Measurements from ENCODE around the gene BTBD19. TPM values are rescaled to one million over a fixed set of nuclear protein-coding genes. Genes with fewer than 3 reads are reported as not detected.
A peak's percentile ranks its signal among the peaks of the same experiment; 100 is the strongest.
"Not testable (repeated sequence)": the region's sequence is repeated elsewhere in the genome, so short reads cannot be mapped to it uniquely, and the experiment has no call there.

The BTBD19 gene
- total and polyA plus RNA-seq, 2 donors from 2014 or later, result 3.2 to 16.5 TPM

GRCh38 chr1:44834328-44834727 lies 26.0 kb downstream of the BTBD19 start:
- Histone ChIP-seq H3K4me1 (ENCODE audit: control insufficient read depth in 2 of 3, insufficient read depth in 2 of 3, low read depth in 1 of 3, low read length in 3 of 3) (peaks cover 0 to 2% (median 0%) of the 10 kb centered on the region in 3 donors), H3K4me3 (ENCODE audit: low read length in 3 of 3) (no peak overlapping the region), H3K27ac (ENCODE audit: low read depth in 2 of 2, low read length in 2 of 2) (no peak overlapping the region), H3K36me3 (ENCODE audit: control insufficient read depth in 2 of 3, insufficient read depth in 3 of 3, low read length in 3 of 3) (no peaks in the 10 kb centered on the region), H3K9me3 (ENCODE audit: control insufficient read depth in 2 of 3, insufficient read depth in 1 of 3, low read length in 3 of 3) (no peaks in the 10 kb centered on the region), H3K9ac (ENCODE audit: low read length in 3 of 3) (no peak overlapping the region), H3K27me3 (ENCODE audit: control insufficient read depth, insufficient read depth, low read length) (no peaks in the 10 kb centered on the region)
- TF ChIP-seq CTCF (IDR thresholded peaks at IDR 0.05; ENCODE audit: borderline replicate concordance, extremely low read depth, insufficient read depth), result no peak
- no peak for FAIRE-seq
- DNase-seq, result no peak
- intact Hi-C loops (cut with DNase I), result loop anchor here (10.0 kb wide), 1 partner anchor 50 kb away; the partner anchor contains the start of gene BEST4

GRCh38 chr1:44835738-44836675 lies 27.7 kb downstream of the BTBD19 start:
- FAIRE-seq (no peak), DNase-seq (peak; percentile 86 to 91 (median 89))
- Histone ChIP-seq H3K36me3 (ENCODE audit: control insufficient read depth in 2 of 3, insufficient read depth in 3 of 3, low read length in 3 of 3) (no peaks in the 10 kb centered on the region), H3K4me3 (ENCODE audit: low read length in 3 of 3) (peak overlapping the region in 1 of 3 donors; percentile 17), H3K9me3 (ENCODE audit: control insufficient read depth in 2 of 3, insufficient read depth in 1 of 3, low read length in 3 of 3) (no peaks in the 10 kb centered on the region), H3K4me1 (ENCODE audit: control insufficient read depth in 2 of 3, insufficient read depth in 2 of 3, low read depth in 1 of 3, low read length in 3 of 3) (peaks cover 0 to 2% (median 0%) of the 10 kb centered on the region in 3 donors), H3K9ac (ENCODE audit: low read length in 3 of 3) (no peak overlapping the region), H3K27me3 (ENCODE audit: control insufficient read depth, insufficient read depth, low read length) (no peaks in the 10 kb centered on the region), H3K27ac (ENCODE audit: low read depth in 2 of 2, low read length in 2 of 2) (no peak overlapping the region)
- intact Hi-C loops (cut with DNase I), result loop anchor here (10.0 kb wide), 1 partner anchor 51 kb away; the partner anchor contains the start of gene BEST4
- TF ChIP-seq CTCF (IDR thresholded peaks at IDR 0.05; ENCODE audit: borderline replicate concordance, extremely low read depth, insufficient read depth), result peak; percentile 79

- H3K4me3 ChIP-seq (ENCODE audit: low read length in 3 of 3); H3K9me3 ChIP-seq (ENCODE audit: control insufficient read depth in 2 of 3, insufficient read depth in 1 of 3, low read length in 3 of 3); H3K27me3 ChIP-seq (ENCODE audit: control insufficient read depth, insufficient read depth, low read length); H3K9ac ChIP-seq (ENCODE audit: low read length in 3 of 3); H3K4me1 ChIP-seq (ENCODE audit: control insufficient read depth in 2 of 3, insufficient read depth in 2 of 3, low read depth in 1 of 3, low read length in 3 of 3); H3K36me3 ChIP-seq (ENCODE audit: control insufficient read depth in 2 of 3, insufficient read depth in 3 of 3, low read length in 3 of 3); H3K27ac ChIP-seq (ENCODE audit: low read depth in 2 of 2, low read length in 2 of 2); DNase-seq; FAIRE-seq: not testable (repeated sequence)
- intact Hi-C loops (cut with DNase I), result loop anchor here (10.0 kb wide), 1 partner anchor 53 kb away; the partner anchor contains the start of gene BEST4
These were observed 30.0 kb downstream of the BTBD19 start for GRCh38 chr1:44838294-44838693.

- Histone ChIP-seq H3K9ac (ENCODE audit: low read length in 3 of 3) (no peak overlapping the region), H3K27ac (ENCODE audit: low read depth in 2 of 2, low read length in 2 of 2) (no peak overlapping the region), H3K36me3 (ENCODE audit: control insufficient read depth in 2 of 3, insufficient read depth in 3 of 3, low read length in 3 of 3) (no peaks in the 10 kb centered on the region), H3K4me1 (ENCODE audit: control insufficient read depth in 2 of 3, insufficient read depth in 2 of 3, low read depth in 1 of 3, low read length in 3 of 3) (peaks cover 0 to 2% (median 0%) of the 10 kb centered on the region in 3 donors), H3K9me3 (ENCODE audit: control insufficient read depth in 2 of 3, insufficient read depth in 1 of 3, low read length in 3 of 3) (no peaks in the 10 kb centered on the region), H3K4me3 (ENCODE audit: low read length in 3 of 3) (no peak overlapping the region), H3K27me3 (ENCODE audit: control insufficient read depth, insufficient read depth, low read length) (no peaks in the 10 kb centered on the region)
- DNase-seq, result peak in 2 of 5 donors; percentile 19 to 49
- FAIRE-seq, result no peak
- intact Hi-C loops (cut with DNase I), result loop anchor here (10.0 kb wide), 1 partner anchor 55 kb away; the partner anchor contains the start of gene BEST4
- no peak for TF ChIP-seq CTCF (IDR thresholded peaks at IDR 0.05; ENCODE audit: borderline replicate concordance, extremely low read depth, insufficient read depth)
These were observed 31.3 kb downstream of the BTBD19 start for GRCh38 chr1:44839576-44839975.
